ENCODE results near the gene RPGRIP1L. TPM values are rescaled to one million over a fixed set of nuclear protein-coding genes. Genes with fewer than 3 reads are reported as not detected.

Gene RPGRIP1L
- total and polyA plus RNA-seq, 2 of the 13 experiments (the other 11 are each of a cell fraction or from before 2014, with no cell fraction given), result 5.0 to 13.5 TPM

DNA sequence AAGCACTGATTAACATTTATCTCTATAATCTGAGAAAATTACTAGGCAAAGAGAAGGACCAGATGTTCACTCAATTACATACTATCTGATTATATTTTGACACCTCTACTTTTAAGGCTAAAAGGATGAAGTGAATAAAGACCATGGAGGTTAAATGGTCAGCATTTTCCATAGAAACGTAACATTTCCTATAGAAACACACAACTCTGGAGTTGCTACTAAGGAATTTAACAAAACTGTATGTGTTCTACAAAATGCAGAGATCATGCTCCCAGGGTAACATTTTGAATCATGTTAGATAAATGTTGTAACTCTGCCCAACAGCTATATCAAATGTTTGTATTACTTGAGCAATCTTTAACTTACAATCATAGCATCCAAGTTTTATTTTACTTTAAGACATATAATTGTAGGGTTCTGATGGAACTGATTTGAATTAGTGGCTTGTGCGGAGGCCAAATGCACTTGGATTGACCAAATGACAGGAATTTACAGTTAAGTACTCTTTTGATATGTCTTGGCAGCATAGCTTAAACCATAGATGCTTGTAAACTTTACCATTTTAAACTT is 97.7 kb downstream of the RPGRIP1L start (continued):
- TF ChIP-seq, protein P1, sequence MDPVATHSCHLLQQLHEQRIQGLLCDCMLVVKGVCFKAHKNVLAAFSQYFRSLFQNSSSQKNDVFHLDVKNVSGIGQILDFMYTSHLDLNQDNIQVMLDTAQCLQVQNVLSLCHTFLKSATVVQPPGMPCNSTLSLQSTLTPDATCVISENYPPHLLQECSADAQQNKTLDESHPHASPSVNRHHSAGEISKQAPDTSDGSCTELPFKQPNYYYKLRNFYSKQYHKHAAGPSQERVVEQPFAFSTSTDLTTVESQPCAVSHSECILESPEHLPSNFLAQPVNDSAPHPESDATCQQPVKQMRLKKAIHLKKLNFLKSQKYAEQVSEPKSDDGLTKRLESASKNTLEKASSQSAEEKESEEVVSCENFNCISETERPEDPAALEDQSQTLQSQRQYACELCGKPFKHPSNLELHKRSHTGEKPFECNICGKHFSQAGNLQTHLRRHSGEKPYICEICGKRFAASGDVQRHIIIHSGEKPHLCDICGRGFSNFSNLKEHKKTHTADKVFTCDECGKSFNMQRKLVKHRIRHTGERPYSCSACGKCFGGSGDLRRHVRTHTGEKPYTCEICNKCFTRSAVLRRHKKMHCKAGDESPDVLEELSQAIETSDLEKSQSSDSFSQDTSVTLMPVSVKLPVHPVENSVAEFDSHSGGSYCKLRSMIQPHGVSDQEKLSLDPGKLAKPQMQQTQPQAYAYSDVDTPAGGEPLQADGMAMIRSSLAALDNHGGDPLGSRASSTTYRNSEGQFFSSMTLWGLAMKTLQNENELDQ (CRISPR knock-in tag; IDR thresholded peaks at IDR 0.05; ENCODE audit: borderline replicate concordance), result no peak
- TF ChIP-seq TEAD3 (CRISPR knock-in tag; optimal IDR thresholded peaks at IDR 0.05; ENCODE audit: borderline replicate concordance), result no peak
- TF ChIP-seq, protein P2, sequence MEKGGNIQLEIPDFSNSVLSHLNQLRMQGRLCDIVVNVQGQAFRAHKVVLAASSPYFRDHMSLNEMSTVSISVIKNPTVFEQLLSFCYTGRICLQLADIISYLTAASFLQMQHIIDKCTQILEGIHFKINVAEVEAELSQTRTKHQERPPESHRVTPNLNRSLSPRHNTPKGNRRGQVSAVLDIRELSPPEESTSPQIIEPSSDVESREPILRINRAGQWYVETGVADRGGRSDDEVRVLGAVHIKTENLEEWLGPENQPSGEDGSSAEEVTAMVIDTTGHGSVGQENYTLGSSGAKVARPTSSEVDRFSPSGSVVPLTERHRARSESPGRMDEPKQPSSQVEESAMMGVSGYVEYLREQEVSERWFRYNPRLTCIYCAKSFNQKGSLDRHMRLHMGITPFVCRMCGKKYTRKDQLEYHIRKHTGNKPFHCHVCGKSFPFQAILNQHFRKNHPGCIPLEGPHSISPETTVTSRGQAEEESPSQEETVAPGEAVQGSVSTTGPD (CRISPR knock-in tag; IDR thresholded peaks at IDR 0.05), result no peak

DNA sequence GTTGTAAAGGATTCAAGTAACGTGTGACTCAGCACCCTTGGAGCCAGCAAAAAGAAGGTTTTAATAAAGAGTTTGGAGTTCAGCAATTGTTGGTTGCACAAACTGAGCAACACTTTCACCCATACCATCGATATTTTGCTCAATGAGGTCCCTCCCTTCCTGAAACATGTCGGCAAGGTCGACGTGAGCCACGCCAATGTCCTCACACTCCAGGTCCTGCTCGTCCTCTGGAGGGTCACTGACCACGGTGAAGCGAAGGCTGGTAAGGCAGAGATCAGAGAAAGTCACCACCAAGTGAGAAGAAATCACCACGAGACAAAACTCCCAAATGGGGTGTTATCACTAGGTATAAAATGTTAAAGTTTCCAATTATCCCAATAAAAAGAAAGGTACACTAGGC is 98.3 kb downstream of the RPGRIP1L start:
- 88% methylated on average over 10 of the region's 10 CpGs for WGBS (ENCODE audit: low lambda C conversion rate)
- Histone ChIP-seq H4K20me1 (ENCODE audit: insufficient read depth, low read length) (no peaks in the 10 kb centered on the region), H3K9ac (ENCODE audit: insufficient read depth, low read depth, low read length) (no peak overlapping the region), H2AFZ (ENCODE audit: low read length) (no peak overlapping the region), H3K79me2 (ENCODE audit: insufficient read depth, low read length) (no peaks in the 10 kb centered on the region), H3K4me3 (replicated peaks in 1 of 3; ENCODE audit: insufficient read depth in 1 of 3, low read depth in 2 of 3, low read length in 3 of 3) (no peak overlapping the region), H3K9me3 (ENCODE audit: low read length) (no peaks in the 10 kb centered on the region), H3K4me1 (ENCODE audit: insufficient read depth, low read length) (no peaks in the 10 kb centered on the region), H3K36me3 (replicated peaks in 1 of 2; ENCODE audit: control insufficient read depth in 1 of 2, insufficient read depth in 2 of 2, low read length in 2 of 2) (peaks cover 0 to 1% of the 10 kb centered on the region in 2 experiments; a peak in 1 of 5 replicates), H3K27me3 (ENCODE audit: control insufficient read depth in 1 of 2, insufficient read depth in 2 of 2, low read length in 2 of 2) (no peaks in the 10 kb centered on the region), H3K27ac (ENCODE audit: extremely low read length, insufficient read depth, low read length) (no peak overlapping the region), H3K4me2 (ENCODE audit: low read depth, low read length) (no peak overlapping the region)
- DNase-seq (ENCODE audit: low spot score) (no peak), FAIRE-seq (no peak), ATAC-seq (no peak)
- intact Hi-C loops (cut with micrococcal nuclease; ENCODE audit: unreplicated experiment), result no loop called here
- POLR2A ChIA-PET, result no interaction called here
- TF ChIP-seq JUNB (CRISPR knock-in tag; IDR thresholded peaks at IDR 0.05; ENCODE audit: borderline replicate concordance), result no peak
- TF ChIP-seq SMARCC2 (IDR thresholded peaks at IDR 0.05), result no peak
- TF ChIP-seq ARHGAP35 (CRISPR knock-in tag; IDR thresholded peaks at IDR 0.05; ENCODE audit: borderline replicate concordance), result no peak
- no peak for TF ChIP-seq MIER2 (CRISPR knock-in tag; IDR thresholded peaks at IDR 0.05)
- TF ChIP-seq GTF3A (CRISPR knock-in tag; conservative IDR thresholded peaks at IDR 0.05), result no peak
- CTCF ChIA-PET (ENCODE audit: low intra/inter-chr PET ratio, low total read pairs), result no interaction called here
- no TSS peak for BruUV-seq (replicated peaks)
- in situ Hi-C loops (cut with HindIII; ENCODE audit: extremely low pct_ligation_motif_present, low pct_unique_long_range_greater_than_20kb), result no loop called here
